NCI-H526 treated with DMSO at 0.1 percent for 48 hours (cell line): Measurements from ENCODE around the gene SCYGR6.

Source experiments
- DNase-seq: peaks from one replicate; lab custom pipeline; 2025; lab: John Stamatoyannopoulos, UW

The SCYGR6 gene

DNA sequence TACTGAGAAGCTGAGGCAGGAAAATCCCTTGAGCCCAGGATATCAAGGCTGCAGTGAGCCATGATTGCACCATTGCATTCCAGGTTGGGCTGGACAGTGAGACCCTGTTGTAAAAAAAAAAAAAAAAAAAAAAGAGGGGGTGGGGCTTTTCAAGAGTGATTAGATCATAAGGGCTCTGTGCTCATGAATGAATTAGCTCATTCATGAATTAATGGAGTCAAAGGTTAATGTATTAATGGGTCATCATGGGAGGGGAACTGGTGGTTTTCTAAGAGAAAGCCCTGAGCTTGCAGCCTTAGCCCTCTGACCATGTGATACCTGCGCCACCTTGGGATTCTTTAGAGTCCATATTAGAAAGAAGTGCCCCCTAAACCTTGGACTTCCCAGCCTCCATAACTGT is 11.3 kb downstream of the SCYGR6 start:
- DNase-seq = no peak

DNA sequence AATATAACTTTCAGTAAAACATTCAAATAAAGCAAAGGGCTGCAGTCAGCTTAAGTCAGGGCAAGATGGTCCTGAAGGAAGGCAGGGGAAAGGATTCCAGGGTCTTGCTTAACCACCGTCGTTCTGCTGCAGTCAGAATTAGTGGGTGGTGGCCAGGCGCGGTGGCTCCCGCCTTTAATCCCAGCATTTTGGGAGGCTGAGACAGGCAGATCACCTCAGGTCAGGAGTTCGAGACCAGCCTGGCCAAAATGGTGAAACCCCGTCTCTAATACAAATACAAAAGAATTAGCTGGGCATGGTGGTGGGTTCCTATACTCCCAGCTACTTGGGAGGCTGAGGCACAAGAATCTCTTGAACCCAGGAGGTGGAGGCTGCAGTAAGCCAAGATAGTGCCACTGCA is 13.6 kb downstream of the SCYGR6 start:
- no peak for DNase-seq

DNA sequence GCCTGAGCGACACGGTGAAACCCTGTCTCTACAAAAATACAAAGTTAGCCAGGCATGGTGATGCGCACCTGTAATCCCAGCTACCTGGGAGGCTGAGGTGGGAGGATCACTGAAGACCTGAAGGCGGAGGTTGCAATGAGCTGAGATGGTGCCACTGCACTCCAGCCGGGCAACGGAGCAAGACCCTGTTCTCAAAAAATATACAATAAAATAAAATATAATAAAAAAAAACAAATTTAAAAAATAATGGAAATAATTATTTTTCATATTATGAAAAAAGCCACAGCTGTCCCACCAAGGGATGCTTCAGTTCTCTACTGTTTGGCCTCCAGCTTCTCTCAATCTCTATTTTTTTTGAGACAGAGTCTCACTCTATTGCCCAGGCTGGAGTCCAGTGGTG is 17.2 kb downstream of the SCYGR6 start:
- no peak for DNase-seq

DNA sequence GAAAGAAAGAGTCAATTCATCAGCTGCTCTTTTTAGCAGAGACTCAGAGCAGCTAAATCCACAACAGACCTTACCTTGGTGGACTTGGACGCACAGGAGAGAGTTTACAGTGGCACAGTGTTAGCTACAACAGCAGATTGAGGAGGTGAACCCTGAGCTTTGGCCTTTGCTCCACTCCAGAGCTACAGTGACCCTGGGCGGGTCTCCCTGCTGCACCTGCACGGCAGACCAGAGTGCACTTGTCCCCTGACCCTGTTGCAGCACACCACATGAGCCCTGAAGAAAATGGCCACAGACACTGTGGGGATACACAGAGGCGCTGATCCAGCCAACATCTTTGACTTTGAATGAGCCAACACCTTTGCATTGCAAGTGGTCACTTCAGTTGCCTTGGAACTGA is 17.7 kb downstream of the SCYGR6 start:
- no peak for DNase-seq

DNA sequence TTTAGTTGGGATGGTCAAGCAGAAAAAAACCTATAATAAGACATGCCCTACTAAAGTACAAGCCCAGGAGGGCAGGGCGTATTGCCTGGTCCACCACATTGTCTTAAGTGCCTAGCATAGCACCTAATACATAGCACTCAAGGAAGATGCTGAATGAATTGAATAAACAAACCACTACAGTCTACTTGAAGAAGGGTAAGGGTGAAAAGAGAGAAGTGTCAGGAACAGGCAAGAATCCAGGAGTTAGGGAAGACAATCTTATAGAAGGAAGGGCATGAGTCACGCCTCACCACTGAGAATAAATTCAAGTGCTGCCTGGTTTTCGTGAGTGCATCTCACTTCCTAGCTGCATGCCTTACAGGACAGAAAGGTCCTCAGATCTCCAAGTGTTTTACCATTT is 20.6 kb downstream of the SCYGR6 start:
- no peak for DNase-seq

DNA sequence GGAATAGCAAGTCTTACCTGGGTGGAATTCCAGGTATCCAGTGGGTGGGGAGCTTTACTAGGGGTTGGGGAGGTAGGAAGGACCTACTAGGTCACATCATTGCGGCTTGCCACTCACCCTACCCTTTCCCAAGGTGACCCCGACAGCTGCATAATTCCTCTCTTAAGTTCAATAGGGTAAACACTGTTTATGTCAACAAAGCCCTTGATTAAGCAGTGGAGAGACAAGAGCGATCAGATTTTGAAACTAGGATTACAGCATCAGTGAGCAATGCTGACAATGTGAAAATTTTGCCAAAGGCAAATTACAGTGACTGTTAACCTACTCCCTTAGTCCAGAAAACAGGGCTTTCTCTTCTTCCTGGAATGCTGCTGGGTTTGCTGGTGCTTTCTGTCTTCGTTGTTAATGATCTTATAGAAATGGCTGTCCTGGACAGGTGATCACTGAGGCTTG is 21.3 kb downstream of the SCYGR6 start:
- no peak for DNase-seq

DNA sequence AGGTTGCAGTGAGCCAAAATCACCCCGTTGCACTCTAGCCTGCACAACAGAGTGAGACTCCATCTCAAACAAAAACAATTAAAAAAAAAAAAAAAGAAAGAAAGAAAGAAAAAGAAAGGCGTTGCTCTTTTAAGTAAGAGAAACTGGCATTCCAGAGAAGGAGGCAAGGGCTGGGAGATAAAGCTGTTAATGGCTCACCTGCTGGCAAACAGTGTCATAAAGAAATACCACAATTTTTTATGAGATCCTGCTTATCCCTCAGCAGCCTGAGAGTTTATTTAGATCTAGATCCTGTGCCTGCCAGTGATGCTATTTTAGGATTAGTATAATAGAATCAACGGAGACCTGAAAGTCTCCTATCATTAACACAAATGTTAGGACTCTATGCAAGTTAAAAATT is 23.0 kb downstream of the SCYGR6 start:
- no peak for DNase-seq

DNA sequence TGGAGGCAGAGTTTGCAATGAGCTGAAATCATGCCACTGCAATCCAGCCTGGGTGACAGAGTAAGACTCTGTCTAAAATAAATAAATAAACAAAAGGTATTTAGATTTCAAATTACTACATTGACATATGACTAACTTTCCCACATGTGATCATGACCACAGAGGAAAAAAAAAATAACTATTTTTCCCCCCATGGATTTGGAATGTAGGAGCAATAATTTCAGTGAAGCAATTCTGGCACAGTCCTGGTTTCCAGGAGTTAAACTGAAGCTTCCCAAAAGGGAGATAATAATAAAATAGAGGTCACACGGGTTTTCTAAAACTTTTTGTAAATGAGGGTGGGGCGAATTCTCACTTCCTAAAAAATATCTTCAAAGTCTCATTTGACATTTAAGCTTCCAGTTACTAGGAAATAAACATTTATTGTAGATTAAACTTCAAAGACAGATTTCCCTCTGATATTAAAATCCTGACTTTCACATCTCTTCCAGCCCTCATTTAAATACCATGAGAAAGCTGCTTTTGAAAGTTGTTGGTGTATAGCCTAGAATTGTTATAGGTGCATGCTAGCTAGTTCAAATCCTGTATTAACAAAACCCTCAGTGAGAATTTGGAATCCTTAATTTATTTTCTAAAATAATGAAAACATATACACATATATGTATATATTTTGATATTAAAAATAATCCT is 27.4 kb downstream of the SCYGR6 start:
- no peak for DNase-seq

DNA sequence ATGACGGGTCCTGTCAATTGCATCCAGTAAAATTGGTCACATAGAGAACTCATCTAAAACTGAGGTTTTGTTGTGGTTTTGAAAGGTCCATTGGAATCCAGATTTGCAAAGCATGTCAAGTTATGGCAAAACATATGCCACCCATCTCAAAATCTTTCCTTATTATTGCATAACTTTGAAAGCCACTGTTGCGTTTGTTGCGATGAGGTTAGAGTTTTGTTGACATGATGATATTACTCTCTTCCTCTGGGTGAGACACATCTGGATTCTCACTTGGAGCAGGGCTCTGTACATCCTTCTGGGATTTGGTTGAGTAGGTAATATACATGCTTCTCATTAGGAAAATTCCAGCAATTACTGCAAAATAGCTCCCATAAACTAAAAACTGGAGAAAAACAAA is 37.4 kb downstream of the SCYGR6 start:
- DNase-seq = no peak

DNA sequence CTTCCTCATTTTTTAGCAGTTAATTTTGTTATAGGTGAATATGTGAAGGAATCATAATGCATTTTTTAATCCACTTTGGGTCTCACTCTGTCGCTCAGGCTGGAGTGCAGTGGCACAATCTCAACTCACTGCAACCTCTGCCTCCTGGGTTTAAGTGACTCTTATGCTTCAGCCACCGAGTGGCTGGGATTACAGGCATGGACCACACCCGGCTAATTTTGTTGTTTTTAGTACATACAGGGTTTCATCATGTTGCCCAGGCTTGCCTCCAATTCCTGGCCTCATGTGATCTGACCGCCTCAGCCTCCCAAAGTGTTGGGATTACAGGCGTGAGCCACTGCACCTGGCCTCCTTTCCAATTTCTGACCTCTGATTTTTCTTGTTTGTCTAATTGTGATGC is 40.3 kb downstream of the SCYGR6 start:
- DNase-seq = no peak

DNA sequence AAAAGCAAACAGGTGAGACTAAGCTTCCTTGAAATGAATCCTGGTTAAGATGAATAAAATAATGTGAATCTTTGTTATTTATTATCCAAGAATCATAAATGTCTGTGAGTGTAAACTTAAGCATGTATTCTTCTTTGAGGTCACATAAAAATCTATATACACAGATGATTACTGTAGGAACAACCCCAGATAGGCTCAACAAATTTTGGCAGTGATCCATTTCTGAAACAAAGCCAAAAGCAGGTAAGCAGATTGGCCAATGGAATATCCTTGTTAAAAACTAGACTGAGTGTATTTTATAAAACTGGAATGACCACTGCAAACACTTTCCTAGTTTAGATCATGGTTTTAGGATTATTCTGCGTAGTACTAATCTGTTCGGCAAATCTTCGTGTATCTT is 46.6 kb downstream of the SCYGR6 start:
- DNase-seq = no peak

DNA sequence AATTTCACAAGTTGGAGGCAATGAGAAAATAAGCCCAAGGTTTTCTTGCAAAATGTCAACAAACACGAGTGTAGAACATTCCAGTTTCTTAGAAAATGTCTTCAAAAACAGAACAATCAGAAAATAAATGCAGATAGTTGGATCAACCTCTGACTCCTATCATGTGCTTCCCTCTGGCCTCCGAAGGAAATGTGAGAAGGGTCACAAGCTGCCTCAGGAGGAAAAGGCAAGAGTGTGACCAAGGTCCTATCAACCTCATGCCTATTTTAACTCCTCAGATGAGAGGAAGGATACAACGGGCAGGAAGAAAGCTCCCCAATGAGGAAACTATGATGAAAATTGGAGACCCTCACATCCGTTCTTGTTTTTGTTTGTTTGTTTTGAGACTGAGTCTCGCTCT is 50.1 kb downstream of the SCYGR6 start:
- no peak for DNase-seq
